CD14-positive monocyte (primary cell): ENCODE data around the gene NFATC1. TPM values are rescaled to one million over a fixed set of nuclear protein-coding genes. Genes with fewer than 3 reads are reported as not detected.

ENCODE experiments used
- DNase-seq, 3 donors: peaks; one replicate each; pipeline ENCODE4 v3.0.0-alpha.2; 2011 to 2022
- H2AFZ ChIP-seq: 2 replicates; pipeline ENCODE4 v1.6.0; 2012; ENCODE audit warnings: mild to moderate bottlenecking, low read depth, low read length, inconsistent platforms; ENCODE audit not compliant: insufficient read depth, poor library complexity, severe bottlenecking
- H3K27ac ChIP-seq, 2 donors: 1 replicate in 1 of 2; 2 replicates in 1 of 2; pipeline ENCODE4 v1.5.1; 2012 to 2013; ENCODE audit warnings: low read length in 2 of 2, control low read depth in 1 of 2, inconsistent platforms in 1 of 2, low read depth in 1 of 2, mild to moderate bottlenecking in 1 of 2
- H3K27me3 ChIP-seq, 2 donors: one replicate each; pipeline versions ENCODE4 v1.6.0 to v1.6.1; 2011 to 2013; ENCODE audit warnings: low read length in 2 of 2; ENCODE audit not compliant: control insufficient read depth in 2 of 2, insufficient read depth in 2 of 2
- H3K36me3 ChIP-seq, 2 donors: replicated peaks in 1 of 2; 1 replicate in 1 of 2; 2 replicates in 1 of 2; pipeline versions ENCODE4 v1.5.1 to v1.6.1; 2012 to 2013; ENCODE audit warnings: low read length in 2 of 2, control low read depth in 1 of 2, inconsistent platforms in 1 of 2, mild to moderate bottlenecking in 1 of 2; ENCODE audit not compliant: insufficient read depth in 2 of 2, control insufficient read depth in 1 of 2
- H3K4me1 ChIP-seq, 2 donors: 1 replicate in 1 of 2; 2 replicates in 1 of 2; pipeline versions ENCODE4 v1.5.1 to v1.6.1; 2012 to 2013; ENCODE audit warnings: low read length in 2 of 2, control low read depth in 1 of 2, inconsistent platforms in 1 of 2, mild to moderate bottlenecking in 1 of 2, moderate library complexity in 1 of 2; ENCODE audit not compliant: insufficient read depth in 2 of 2, control insufficient read depth in 1 of 2
- H3K4me2 ChIP-seq: replicated peaks from 2 replicates; pipeline ENCODE3; 2012; ENCODE audit warnings: low read length, moderate library complexity, mild to moderate bottlenecking; ENCODE audit not compliant: poor library complexity, severe bottlenecking; ENCODE audit errors: extremely low read depth
- H3K4me3 ChIP-seq, 3 experiments: fragments of 200-600 bp in 1 of 3; sonication (generic) in 1 of 3; replicated peaks in 1 of 3; 1 replicate in 2 of 3; 2 replicates in 1 of 3; pipeline ENCODE4 v1.5.1; 2011 to 2013; ENCODE audit warnings: low read length in 3 of 3, mild to moderate bottlenecking in 3 of 3, control low read depth in 2 of 3, low read depth in 2 of 3, inconsistent platforms in 1 of 3, moderate library complexity in 1 of 3
- H3K79me2 ChIP-seq: 2 replicates; pipeline ENCODE4 v1.6.0; 2012; ENCODE audit warnings: mild to moderate bottlenecking, control low read depth, inconsistent platforms, low read length, moderate library complexity; ENCODE audit not compliant: insufficient read depth
- H3K9ac ChIP-seq: 2 replicates; pipeline ENCODE4 v1.6.0; 2017; ENCODE audit warnings: low read length, mild to moderate bottlenecking; ENCODE audit not compliant: insufficient read depth, poor library complexity, severe bottlenecking
- H3K9me3 ChIP-seq, 2 donors: replicated peaks in 1 of 2; 1 replicate in 1 of 2; 2 replicates in 1 of 2; pipeline versions ENCODE4 v1.5.1 to v1.6.1; 2012 to 2013; ENCODE audit warnings: low read length in 2 of 2, control low read depth in 1 of 2; ENCODE audit not compliant: control insufficient read depth in 1 of 2, insufficient read depth in 1 of 2
- H4K20me1 ChIP-seq: 2 replicates; pipeline ENCODE4 v1.6.0; 2012; ENCODE audit warnings: mild to moderate bottlenecking, low read length, control low read depth, moderate library complexity; ENCODE audit not compliant: insufficient read depth
- H3K27ac Mint-ChIP-seq, 7 donors: one replicate each; pipeline ENCODE4 v1.8.0; 2020; ENCODE audit warnings: mild to moderate bottlenecking in 7 of 7, mixed read lengths in 7 of 7, moderate library complexity in 6 of 7, inconsistent platforms in 2 of 7
- H3K27me3 Mint-ChIP-seq, 3 donors: one replicate each; pipeline ENCODE4 v1.8.0; 2021 to 2022; ENCODE audit warnings: low read depth in 3 of 3, mild to moderate bottlenecking in 3 of 3, mixed read lengths in 3 of 3, moderate library complexity in 3 of 3, inconsistent platforms in 1 of 3
- H3K36me3 Mint-ChIP-seq, 2 donors: one replicate each; pipeline ENCODE4 v1.8.0; 2020; ENCODE audit warnings: mixed read lengths in 2 of 2, inconsistent platforms in 1 of 2, mild to moderate bottlenecking in 1 of 2
- H3K4me1 Mint-ChIP-seq: one replicate; pipeline ENCODE4 v1.8.0; 2020; ENCODE audit warnings: mild to moderate bottlenecking, mixed read lengths
- H3K4me3 Mint-ChIP-seq, 2 donors: one replicate each; pipeline ENCODE4 v1.8.0; 2020; ENCODE audit warnings: mild to moderate bottlenecking in 2 of 2, mixed read lengths in 2 of 2, moderate library complexity in 1 of 2
- H3K9me3 Mint-ChIP-seq, 7 donors: one replicate each; pipeline ENCODE4 v1.8.0; 2020 to 2022; ENCODE audit warnings: mixed read lengths in 7 of 7, mild to moderate bottlenecking in 6 of 7, moderate library complexity in 6 of 7, inconsistent platforms in 2 of 7
- WGBS: methylation state at CpG from one replicate; pipeline ENCODE4 v1.1.5; 2013; ENCODE audit warnings: missing lambda C conversion rate; ENCODE audit not compliant: insufficient coverage; 5-methylcytosine and 5-hydroxymethylcytosine counted together
- intact Hi-C, 2 donors: fragments of 100-400 bp; cut with micrococcal nuclease; formaldehyde crosslinking; loops; one replicate each; pipeline versions ENCODE4 v1.15.0 to v1.15.1; 2023
- polyA plus RNA-seq, 3 donors: library from polyadenylated mRNA; depleted of rRNA in 1 of 3; unstranded in 2 of 3; stranded (reverse) in 1 of 3; fragments of 300-500 nt in 2 of 3; fragments of >200 nt in 1 of 3; fragmentation: Illumina TruSeq in 2 of 3; gene quantifications; 1 replicate in 2 of 3; 2 replicates in 1 of 3; pipeline ENCODE4 v1.2.3, GENCODE V29; 2012 to 2021
- TF ChIP-seq, protein P1 (sequence below): fragments of 200-600 bp; IDR thresholded peaks from one replicate; pipeline ENCODE4 v1.8.0; 2022; ENCODE audit warnings: antibody characterized with exemption, mild to moderate bottlenecking

Gene NFATC1
- polyA plus RNA-seq, 3 donors = 7.8 to 10.7 (median 8.3) TPM

DNA sequence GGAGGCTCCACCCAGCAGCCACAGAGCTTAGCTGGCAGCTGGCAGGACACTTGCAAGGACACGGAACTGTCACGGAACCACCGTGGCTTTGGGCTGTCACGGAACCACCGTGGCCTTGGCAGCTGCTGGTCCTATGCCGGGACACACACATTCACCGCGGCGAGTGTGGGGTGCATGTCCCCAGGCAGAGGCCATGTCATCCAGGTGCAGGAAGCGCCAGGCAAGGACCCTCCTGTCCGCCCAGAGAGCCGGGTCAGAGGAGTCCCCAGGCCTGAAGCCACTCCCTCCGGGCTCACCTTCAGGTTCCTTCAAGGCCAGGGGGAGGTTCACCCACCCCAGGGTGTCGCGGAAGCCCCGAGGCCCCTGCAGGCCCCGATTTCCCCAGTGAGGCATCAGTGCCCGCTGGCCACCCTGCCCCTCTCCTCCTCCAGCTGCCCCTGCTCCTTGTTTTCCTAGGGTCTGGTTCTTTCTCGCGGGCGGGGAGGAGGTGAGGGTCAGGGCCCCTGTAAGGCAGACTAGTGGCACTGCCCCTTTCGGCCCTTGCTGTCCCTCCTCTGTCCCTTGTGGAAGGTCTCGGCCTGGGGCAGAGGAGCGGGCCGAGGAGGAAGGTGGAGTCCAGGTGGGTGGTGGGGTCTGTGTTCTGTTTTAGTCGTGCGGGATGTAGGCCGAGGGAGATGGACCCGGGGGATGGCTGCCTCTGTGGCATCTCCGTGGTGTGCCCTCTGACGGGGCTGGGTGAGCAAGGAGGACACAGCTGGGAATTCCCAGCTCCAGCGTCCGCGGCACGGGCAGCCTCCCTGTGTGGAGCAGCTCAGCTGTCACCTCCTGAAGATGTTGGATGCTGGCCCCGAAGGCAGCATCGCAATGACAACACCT is 60.6 kb downstream of the NFATC1 start:
- Histone ChIP-seq H3K4me2 (no peak overlapping the region), H3K79me2 (no peaks in the 10 kb centered on the region), H3K4me3 (no peak overlapping the region), H3K4me1 (no peaks in the 10 kb centered on the region), H3K27ac (no peak overlapping the region), H3K36me3 (peaks cover 53 to 66% of the 10 kb centered on the region in 2 donors), H4K20me1 (peaks cover 4% of the 10 kb centered on the region), H2AFZ (no peak overlapping the region), H3K9ac (no peak overlapping the region), H3K9me3 (no peaks in the 10 kb centered on the region), H3K27me3 (no peaks in the 10 kb centered on the region)
- DNase-seq = no peak
- peaks cover 3% of the 10 kb centered on the region for H3K4me1 Mint-ChIP-seq
- peak overlapping the region in 1 of 2 donors; percentile 24 for H3K4me3 Mint-ChIP-seq
- TF ChIP-seq, protein P1, sequence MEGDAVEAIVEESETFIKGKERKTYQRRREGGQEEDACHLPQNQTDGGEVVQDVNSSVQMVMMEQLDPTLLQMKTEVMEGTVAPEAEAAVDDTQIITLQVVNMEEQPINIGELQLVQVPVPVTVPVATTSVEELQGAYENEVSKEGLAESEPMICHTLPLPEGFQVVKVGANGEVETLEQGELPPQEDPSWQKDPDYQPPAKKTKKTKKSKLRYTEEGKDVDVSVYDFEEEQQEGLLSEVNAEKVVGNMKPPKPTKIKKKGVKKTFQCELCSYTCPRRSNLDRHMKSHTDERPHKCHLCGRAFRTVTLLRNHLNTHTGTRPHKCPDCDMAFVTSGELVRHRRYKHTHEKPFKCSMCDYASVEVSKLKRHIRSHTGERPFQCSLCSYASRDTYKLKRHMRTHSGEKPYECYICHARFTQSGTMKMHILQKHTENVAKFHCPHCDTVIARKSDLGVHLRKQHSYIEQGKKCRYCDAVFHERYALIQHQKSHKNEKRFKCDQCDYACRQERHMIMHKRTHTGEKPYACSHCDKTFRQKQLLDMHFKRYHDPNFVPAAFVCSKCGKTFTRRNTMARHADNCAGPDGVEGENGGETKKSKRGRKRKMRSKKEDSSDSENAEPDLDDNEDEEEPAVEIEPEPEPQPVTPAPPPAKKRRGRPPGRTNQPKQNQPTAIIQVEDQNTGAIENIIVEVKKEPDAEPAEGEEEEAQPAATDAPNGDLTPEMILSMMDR = no peak
- WGBS = 96% methylated on average over 32 of the region's 37 CpGs
- no peaks in the 10 kb centered on the region for H3K9me3 Mint-ChIP-seq
- H3K36me3 Mint-ChIP-seq = peaks cover 52 to 81% of the 10 kb centered on the region in 2 donors
- intact Hi-C loops = no loop called here
- H3K27ac Mint-ChIP-seq = peak overlapping the region in 1 of 7 donors; percentile 42
- H3K27me3 Mint-ChIP-seq = peaks cover 0 to 2% (median 0%) of the 10 kb centered on the region in 3 donors

DNA sequence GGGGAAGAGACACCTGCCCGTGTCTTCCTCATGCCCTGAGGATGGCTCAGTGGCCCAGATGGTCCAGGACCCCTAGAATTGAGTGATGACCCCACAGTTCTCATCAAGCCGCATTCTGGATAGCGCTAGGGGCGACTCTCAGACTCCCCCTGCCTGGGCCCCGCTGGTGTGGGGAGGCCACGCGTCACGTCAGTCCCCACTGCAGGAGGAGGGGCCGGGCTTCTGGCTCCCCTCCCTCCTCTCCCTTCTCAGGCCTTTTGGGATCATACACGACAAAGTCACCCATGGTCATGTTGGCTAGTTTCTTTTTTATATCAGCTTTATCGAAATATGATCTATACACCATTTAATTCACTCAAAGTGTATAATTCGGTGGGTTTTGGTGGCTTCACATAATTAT is 61.5 kb downstream of the NFATC1 start:
- TF ChIP-seq, protein P1 = no peak
- Mint-ChIP-seq H3K4me3 (no peak overlapping the region), H3K9me3 (no peaks in the 10 kb centered on the region), H3K27ac (no peak overlapping the region), H3K4me1 (peaks cover 3% of the 10 kb centered on the region), H3K27me3 (no peaks in the 10 kb centered on the region), H3K36me3 (peaks cover 51 to 81% of the 10 kb centered on the region in 2 donors)
- no peak overlapping the region for H3K27ac ChIP-seq
- H3K9me3 ChIP-seq = no peaks in the 10 kb centered on the region
- H3K27me3 ChIP-seq = no peaks in the 10 kb centered on the region
- WGBS = 98% methylated on average over 9 of the region's 12 CpGs
- peaks cover 4% of the 10 kb centered on the region for H4K20me1 ChIP-seq
- H3K36me3 ChIP-seq = peaks cover 52 to 66% of the 10 kb centered on the region in 2 donors
- DNase-seq = no peak
- no peaks in the 10 kb centered on the region for H3K4me1 ChIP-seq
- H2AFZ ChIP-seq = no peak overlapping the region
- no peak overlapping the region for H3K4me2 ChIP-seq
- H3K79me2 ChIP-seq = no peaks in the 10 kb centered on the region
- H3K9ac ChIP-seq = no peak overlapping the region
- intact Hi-C loops = no loop called here
- no peak overlapping the region for H3K4me3 ChIP-seq
